ENCODE data around the gene CDK7. TPM values are rescaled to one million over a fixed set of nuclear protein-coding genes. Genes with fewer than 3 reads are reported as not detected.
A peak's percentile ranks its signal among the peaks of the same experiment; 100 is the strongest.

CDK7 gene
- total RNA-seq, 1 experiment from 2014 or later = 44.4 TPM

GRCh38 chr5:69292306-69292705 is 57.6 kb downstream of the CDK7 start:
- POLR2A ChIA-PET = no interaction called here
- intact Hi-C loops (cut with micrococcal nuclease; ENCODE audit: unreplicated experiment) (no loop called here), in situ Hi-C loops (cut with HindIII; ENCODE audit: low pct_unique_long_range_greater_than_20kb, low sequenced_read_pairs) (no loop called here)
- no peak for ATAC-seq
- H3K27ac ChIP-seq (ENCODE audit: low read length) = no peak overlapping the region
- TSS peak; percentile 65 for BruUV-seq (replicated peaks)
- no peaks in the 10 kb centered on the region for H3K9me3 ChIP-seq (ENCODE audit: control insufficient read depth, insufficient read depth, low read depth, low read length)
- H3K4me3 ChIP-seq (ENCODE audit: low read depth in 2 of 2, low read length in 2 of 2) = no peak overlapping the region
- CTCF ChIA-PET = no interaction called here
- no peak for DNase-seq (ENCODE audit: low read depth, low spot score)
- TF ChIP-seq CTCF (IDR thresholded peaks at IDR 0.05) (no peak), SIN3A (IDR thresholded peaks at IDR 0.05; ENCODE audit: borderline replicate concordance, insufficient read depth, low read depth, low read length) (no peak), REST (IDR thresholded peaks at IDR 0.05; ENCODE audit: insufficient read depth in 1 of 2, low read depth in 2 of 2, low read length in 1 of 2) (no peak), POLR2AphosphoS5 (IDR thresholded peaks at IDR 0.05; ENCODE audit: low read depth, low read length) (no peak), TCF7L2 (IDR thresholded peaks at IDR 0.05; ENCODE audit: low read depth, low read length) (no peak)
- H3K36me3 ChIP-seq (ENCODE audit: control insufficient read depth, insufficient read depth, low read length) = no peaks in the 10 kb centered on the region
- no peaks in the 10 kb centered on the region for H3K27me3 ChIP-seq (ENCODE audit: control insufficient read depth, insufficient read depth, low read length)
- H3K4me1 ChIP-seq (ENCODE audit: control insufficient read depth, insufficient read depth, low read length) = no peaks in the 10 kb centered on the region; the same call in 1 of the 2 replicates

- DNase-seq (ENCODE audit: low read depth, low spot score) = no peak
- Histone ChIP-seq H3K27me3 (ENCODE audit: control insufficient read depth, insufficient read depth, low read length) (no peaks in the 10 kb centered on the region), H3K4me1 (ENCODE audit: control insufficient read depth, insufficient read depth, low read length) (no peaks in the 10 kb centered on the region; the same call in 1 of the 2 replicates), H3K9me3 (ENCODE audit: control insufficient read depth, insufficient read depth, low read depth, low read length) (no peaks in the 10 kb centered on the region), H3K27ac (ENCODE audit: low read length) (no peak overlapping the region), H3K36me3 (ENCODE audit: control insufficient read depth, insufficient read depth, low read length) (no peaks in the 10 kb centered on the region), H3K4me3 (ENCODE audit: low read depth in 2 of 2, low read length in 2 of 2) (no peak overlapping the region)
- intact Hi-C loops (cut with micrococcal nuclease; ENCODE audit: unreplicated experiment) (no loop called here), in situ Hi-C loops (cut with HindIII; ENCODE audit: low pct_unique_long_range_greater_than_20kb, low sequenced_read_pairs) (no loop called here)
- BruUV-seq (replicated peaks) = no TSS peak
- CTCF ChIA-PET = interaction anchor here (0.6 kb wide), 1 partner anchor 260 kb away, joined by 6 read pairs; no protein-coding TSS in a partner anchor
- TF ChIP-seq SIN3A (IDR thresholded peaks at IDR 0.05; ENCODE audit: borderline replicate concordance, insufficient read depth, low read depth, low read length) = no peak
- TF ChIP-seq CTCF (IDR thresholded peaks at IDR 0.05) = no peak
- TF ChIP-seq TCF7L2 (IDR thresholded peaks at IDR 0.05; ENCODE audit: low read depth, low read length) = no peak
- TF ChIP-seq POLR2AphosphoS5 (IDR thresholded peaks at IDR 0.05; ENCODE audit: low read depth, low read length) = no peak
- TF ChIP-seq REST (IDR thresholded peaks at IDR 0.05; ENCODE audit: insufficient read depth in 1 of 2, low read depth in 2 of 2, low read length in 1 of 2) = no peak
- POLR2A ChIA-PET = no interaction called here
- ATAC-seq = peak; percentile 71; the same call in 1 of the 2 replicates
Measured at GRCh38 chr5:69293882-69294281, 59.2 kb downstream of the CDK7 start.

Measured in Panc1 (cell line).